Muscle of leg (tissue), 11 donors: ENCODE results near the gene GNA14. TPM values are rescaled to one million over a fixed set of nuclear protein-coding genes. Genes with fewer than 3 reads are reported as not detected.

Experiments
- DNase-seq: peaks from one replicate; pipeline ENCODE4 v3.0.0; 2013
- H3K27ac ChIP-seq: one replicate; pipeline ENCODE4 v1.5.1; 2013; ENCODE audit warnings: mild to moderate bottlenecking, low read length, control low read depth
- H3K27me3 ChIP-seq: one replicate; pipeline ENCODE4 v1.6.1; 2013; ENCODE audit warnings: low read length; ENCODE audit not compliant: control insufficient read depth, insufficient read depth
- H3K36me3 ChIP-seq: one replicate; pipeline ENCODE4 v1.6.1; 2013; ENCODE audit warnings: low read length; ENCODE audit not compliant: control insufficient read depth, insufficient read depth
- H3K4me1 ChIP-seq: one replicate; pipeline ENCODE4 v1.6.1; 2013; ENCODE audit warnings: low read length; ENCODE audit not compliant: control insufficient read depth, insufficient read depth
- H3K4me3 ChIP-seq: one replicate; pipeline ENCODE4 v1.5.1; 2013; ENCODE audit warnings: low read length, control low read depth
- H3K9me3 ChIP-seq: replicated peaks from 2 replicates; pipeline ENCODE4 v1.6.1; 2013; ENCODE audit warnings: low read depth, low read length; ENCODE audit not compliant: control insufficient read depth
- WGBS: methylation state at CpG from one replicate; pipeline ENCODE4 v1.1.5; 2013; ENCODE audit warnings: missing lambda C conversion rate; ENCODE audit not compliant: insufficient coverage; 5-methylcytosine and 5-hydroxymethylcytosine counted together
- polyA plus RNA-seq, 8 donors: library from polyadenylated mRNA; unstranded; fragments of 120-200 nt; gene quantifications; one replicate each; pipeline versions ENCODE4 v1.2.1 to v1.2.3, GENCODE V29; 2013; ENCODE audit warnings: inconsistent platforms in 1 of 8, low replicate concordance in 1 of 8; ENCODE audit not compliant: insufficient read length in 8 of 8, insufficient read depth in 1 of 8
- total RNA-seq: library from RNA; stranded (reverse); fragments of 120-200 nt; gene quantifications from one replicate; pipeline ENCODE4 v1.2.4, GENCODE V29; 2013

The GNA14 gene
- total and polyA plus RNA-seq, 9 donors, result 2.1 to 6.6 (median 3.3) TPM

DNA sequence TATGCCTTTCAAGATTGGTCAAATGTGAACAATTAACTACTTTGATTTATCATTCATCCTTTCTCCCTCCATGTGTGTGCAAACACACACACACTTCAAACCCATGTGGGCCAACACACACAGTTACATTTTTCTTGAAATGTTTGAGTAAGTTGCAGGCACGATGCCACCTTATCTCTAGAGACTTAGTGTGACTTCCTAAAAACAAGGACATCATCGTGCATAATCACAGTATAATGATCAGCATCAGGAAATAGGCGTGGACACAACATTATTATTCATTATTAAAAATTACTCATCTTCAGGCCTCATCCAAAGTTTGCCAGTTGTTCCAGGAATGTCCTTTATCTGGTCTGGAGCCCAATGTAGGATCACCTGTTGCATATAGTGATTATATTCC lies 209.5 kb downstream of the GNA14 start:
- H3K9me3 ChIP-seq, result no peaks in the 10 kb centered on the region
- no peak for DNase-seq
- H3K36me3 ChIP-seq, result no peaks in the 10 kb centered on the region
- peaks cover 11% of the 10 kb centered on the region for H3K4me1 ChIP-seq
- no peak overlapping the region for H3K4me3 ChIP-seq
- H3K27ac ChIP-seq, result no peak overlapping the region
- no peaks in the 10 kb centered on the region for H3K27me3 ChIP-seq
- WGBS, result 67% methylated on average over 1 of the region's 3 CpGs

GRCh38 chr9:77435688-77436087 lies 212.4 kb downstream of the GNA14 start:
- no peaks in the 10 kb centered on the region for H3K27me3 ChIP-seq
- peak; percentile 75 for DNase-seq
- H3K4me3 ChIP-seq, result no peak overlapping the region
- H3K27ac ChIP-seq, result no peak overlapping the region
- WGBS, result no CpG with 5 or more reads among the region's 3 CpGs
- H3K36me3 ChIP-seq, result no peaks in the 10 kb centered on the region
- H3K9me3 ChIP-seq, result no peaks in the 10 kb centered on the region
- peaks cover 11% of the 10 kb centered on the region for H3K4me1 ChIP-seq

- Histone ChIP-seq H3K27me3 (no peaks in the 10 kb centered on the region), H3K4me3 (no peak overlapping the region), H3K4me1 (peaks cover 11% of the 10 kb centered on the region), H3K27ac (no peak overlapping the region), H3K9me3 (no peaks in the 10 kb centered on the region), H3K36me3 (no peaks in the 10 kb centered on the region)
- DNase-seq, result peak; percentile 53
- no CpG with 5 or more reads among the region's 4 CpGs for WGBS
These were observed 212.8 kb downstream of the GNA14 start for GRCh38 chr9:77435277-77435676.

DNA sequence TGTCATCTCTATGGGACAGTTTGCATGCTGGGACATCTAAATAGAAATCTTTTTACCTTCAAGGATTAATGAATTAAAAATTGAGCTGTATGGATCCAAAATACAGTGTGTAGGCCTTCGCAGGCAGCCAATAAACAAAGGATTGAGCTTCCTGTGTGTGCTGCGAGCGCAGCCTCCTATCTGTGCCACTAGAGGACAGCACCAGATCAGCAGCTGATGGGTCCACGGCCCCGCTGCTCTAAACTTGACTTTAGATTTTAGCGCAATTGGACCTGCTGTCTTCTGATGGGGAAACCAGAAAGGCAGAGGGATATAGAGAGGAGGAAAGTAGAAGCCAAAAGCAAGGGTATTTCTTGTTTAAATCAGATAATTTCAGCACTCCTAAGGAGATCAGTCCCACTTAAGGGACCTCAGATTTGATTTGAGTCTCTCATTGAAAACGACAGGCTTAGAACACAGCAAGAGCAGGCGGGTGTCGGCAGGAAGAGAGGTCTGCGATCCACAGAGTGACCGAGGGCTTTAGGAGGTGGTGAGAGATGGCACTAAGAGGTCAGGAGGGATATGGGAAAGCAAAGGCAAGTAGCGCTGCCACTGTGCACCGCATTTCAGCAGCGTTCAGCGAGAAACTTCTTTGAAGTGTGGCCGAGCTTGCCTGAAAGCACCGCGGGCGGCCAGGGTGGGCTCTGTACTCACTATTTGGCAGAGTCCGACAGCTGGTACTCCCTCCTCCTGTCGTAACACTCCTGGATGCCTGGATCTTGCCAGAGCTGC lies 214.3 kb downstream of the GNA14 start:
- Histone ChIP-seq H3K4me3 (no peak overlapping the region), H3K9me3 (no peaks in the 10 kb centered on the region), H3K27me3 (no peaks in the 10 kb centered on the region), H3K36me3 (no peaks in the 10 kb centered on the region), H3K27ac (no peak overlapping the region), H3K4me1 (peaks cover 6% of the 10 kb centered on the region)
- WGBS, result 48% methylated on average over 19 of the region's 21 CpGs
- peak; percentile 86 for DNase-seq

GRCh38 chr9:77432053-77432452 lies 216.1 kb downstream of the GNA14 start:
- no peak for DNase-seq
- Histone ChIP-seq H3K4me3 (no peak overlapping the region), H3K27me3 (no peaks in the 10 kb centered on the region), H3K9me3 (no peaks in the 10 kb centered on the region), H3K36me3 (no peaks in the 10 kb centered on the region), H3K4me1 (peaks cover 6% of the 10 kb centered on the region), H3K27ac (no peak overlapping the region)
- WGBS, result 89% methylated on average over 6 of the region's 6 CpGs

- Histone ChIP-seq H3K4me3 (no peak overlapping the region), H3K36me3 (no peaks in the 10 kb centered on the region), H3K4me1 (no peaks in the 10 kb centered on the region), H3K9me3 (no peaks in the 10 kb centered on the region), H3K27me3 (no peaks in the 10 kb centered on the region), H3K27ac (no peak overlapping the region)
- no CpG with 5 or more reads among the region's 2 CpGs for WGBS
- peak; percentile 19 for DNase-seq
These were observed 218.2 kb downstream of the GNA14 start for GRCh38 chr9:77429928-77430327.

GRCh38 chr9:77427256-77427927 lies 220.7 kb downstream of the GNA14 start:
- DNase-seq, result no peak
- Histone ChIP-seq H3K27ac (no peak overlapping the region), H3K4me3 (no peak overlapping the region), H3K9me3 (no peaks in the 10 kb centered on the region), H3K27me3 (no peaks in the 10 kb centered on the region), H3K4me1 (no peaks in the 10 kb centered on the region), H3K36me3 (no peaks in the 10 kb centered on the region)
- 78% methylated on average over 4 of the region's 7 CpGs for WGBS

DNA sequence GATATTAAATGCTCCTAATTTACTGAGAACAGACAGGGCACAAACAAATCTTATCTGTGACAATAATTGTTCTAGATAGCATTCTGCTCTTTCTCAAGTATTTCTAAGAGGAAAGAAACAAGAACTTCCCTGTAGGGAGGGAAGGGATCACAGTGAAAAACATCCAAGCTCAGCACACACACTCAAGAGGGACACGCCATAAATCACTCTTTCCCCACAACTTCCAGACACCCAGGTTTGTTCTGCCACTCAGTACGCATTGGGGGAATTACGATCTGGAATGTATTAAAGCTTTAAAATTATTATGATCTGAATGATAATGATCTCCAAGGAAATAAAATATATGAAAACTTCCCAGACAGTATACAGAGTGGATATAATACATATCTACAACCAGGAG lies 221.4 kb downstream of the GNA14 start:
- Histone ChIP-seq H3K4me3 (no peak overlapping the region), H3K27ac (no peak overlapping the region), H3K9me3 (no peaks in the 10 kb centered on the region), H3K4me1 (no peaks in the 10 kb centered on the region), H3K36me3 (no peaks in the 10 kb centered on the region), H3K27me3 (no peaks in the 10 kb centered on the region)
- no CpG with 5 or more reads among the region's 3 CpGs for WGBS
- DNase-seq, result no peak

DNA sequence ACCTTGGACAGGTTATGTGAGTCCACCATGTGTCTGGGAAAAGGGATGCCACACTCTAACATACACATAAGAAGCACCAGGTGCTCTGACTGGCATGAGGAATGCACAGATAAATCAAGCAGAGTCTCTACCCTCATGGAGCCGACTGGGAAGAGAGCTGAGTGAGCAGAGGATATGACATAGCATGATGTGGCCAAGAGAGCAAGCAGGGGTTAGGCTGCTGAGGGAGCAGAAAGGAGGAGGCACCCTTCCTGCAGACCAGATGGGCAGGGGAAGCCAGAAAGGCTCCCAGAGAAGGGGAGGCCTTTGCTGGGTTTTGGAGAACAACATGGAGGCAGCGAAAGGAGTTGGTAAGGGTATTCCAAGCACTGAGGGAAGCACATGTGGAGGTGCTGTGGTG lies 223.1 kb downstream of the GNA14 start:
- Histone ChIP-seq H3K27me3 (no peaks in the 10 kb centered on the region), H3K36me3 (no peaks in the 10 kb centered on the region), H3K4me1 (no peaks in the 10 kb centered on the region), H3K4me3 (no peak overlapping the region), H3K9me3 (no peaks in the 10 kb centered on the region), H3K27ac (no peak overlapping the region)
- DNase-seq, result no peak
- WGBS, result 85% methylated on average over 1 of the region's 2 CpGs

- WGBS, result 92% methylated on average over 2 of the region's 3 CpGs
These were observed 224.3 kb downstream of the GNA14 start for GRCh38 chr9:77423841-77424240.

More at GRCh38 chr9:77423841-77424240, 224.3 kb downstream of the GNA14 start:
- no peak overlapping the region for H3K27ac ChIP-seq
- no peak for DNase-seq
- H3K4me3 ChIP-seq, result no peak overlapping the region
- H3K27me3 ChIP-seq, result no peaks in the 10 kb centered on the region
- H3K9me3 ChIP-seq, result no peaks in the 10 kb centered on the region
- H3K36me3 ChIP-seq, result no peaks in the 10 kb centered on the region
- no peaks in the 10 kb centered on the region for H3K4me1 ChIP-seq
